ENCODE results near the gene FABP2.
"Not testable (repeated sequence)": the region's sequence is repeated elsewhere in the genome, so short reads cannot be mapped to it uniquely, and the experiment has no call there.

DNA sequence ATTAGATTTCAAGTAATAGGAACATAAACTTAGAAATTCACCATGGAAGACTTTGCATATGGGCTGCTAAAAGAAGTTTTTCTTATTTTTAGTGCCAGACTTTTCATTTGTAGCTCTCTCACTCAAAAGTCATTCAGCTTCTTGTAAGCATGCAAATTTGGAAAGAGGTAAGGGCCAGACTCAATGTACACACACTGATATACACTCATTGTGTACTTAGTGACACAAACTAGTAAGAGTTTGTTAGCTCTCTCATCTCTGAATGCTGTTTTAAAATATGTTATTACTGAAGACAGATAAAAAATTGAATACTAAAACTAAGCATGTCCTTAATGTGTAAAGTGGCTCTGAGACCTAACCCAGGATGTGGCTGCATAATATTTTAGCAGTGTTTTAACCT lies 18.0 kb upstream of the FABP2 start:
- TF ChIP-seq, protein P1, sequence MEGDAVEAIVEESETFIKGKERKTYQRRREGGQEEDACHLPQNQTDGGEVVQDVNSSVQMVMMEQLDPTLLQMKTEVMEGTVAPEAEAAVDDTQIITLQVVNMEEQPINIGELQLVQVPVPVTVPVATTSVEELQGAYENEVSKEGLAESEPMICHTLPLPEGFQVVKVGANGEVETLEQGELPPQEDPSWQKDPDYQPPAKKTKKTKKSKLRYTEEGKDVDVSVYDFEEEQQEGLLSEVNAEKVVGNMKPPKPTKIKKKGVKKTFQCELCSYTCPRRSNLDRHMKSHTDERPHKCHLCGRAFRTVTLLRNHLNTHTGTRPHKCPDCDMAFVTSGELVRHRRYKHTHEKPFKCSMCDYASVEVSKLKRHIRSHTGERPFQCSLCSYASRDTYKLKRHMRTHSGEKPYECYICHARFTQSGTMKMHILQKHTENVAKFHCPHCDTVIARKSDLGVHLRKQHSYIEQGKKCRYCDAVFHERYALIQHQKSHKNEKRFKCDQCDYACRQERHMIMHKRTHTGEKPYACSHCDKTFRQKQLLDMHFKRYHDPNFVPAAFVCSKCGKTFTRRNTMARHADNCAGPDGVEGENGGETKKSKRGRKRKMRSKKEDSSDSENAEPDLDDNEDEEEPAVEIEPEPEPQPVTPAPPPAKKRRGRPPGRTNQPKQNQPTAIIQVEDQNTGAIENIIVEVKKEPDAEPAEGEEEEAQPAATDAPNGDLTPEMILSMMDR (IDR thresholded peaks at IDR 0.05): not testable (repeated sequence)
- not testable (repeated sequence) for TF ChIP-seq POLR2A (IDR thresholded peaks at IDR 0.05)
